Right cardiac atrium (tissue), 5 donors: Measurements from ENCODE around the gene SND1. TPM values are rescaled to one million over a fixed set of nuclear protein-coding genes. Genes with fewer than 3 reads are reported as not detected.

Source experiments
- ATAC-seq, 2 donors: fragments of 200-7000 bp; cut with Tn5 transposase; one replicate each; pipeline versions ENCODE4 v1.8.0 to v1.9.1; 2020; ENCODE audit warnings: moderate library complexity in 2 of 2, mild to moderate bottlenecking in 1 of 2
- DNase-seq, 3 donors: peaks; one replicate each; pipeline ENCODE4 v3.0.0-alpha.2; 2020
- H3K27ac ChIP-seq: one replicate; pipeline ENCODE4 v1.5.1; 2013; ENCODE audit warnings: mild to moderate bottlenecking, low read length, control low read depth, moderate library complexity
- H3K27me3 ChIP-seq: one replicate; pipeline ENCODE4 v1.6.1; 2013; ENCODE audit not compliant: control insufficient read depth, insufficient read depth
- H3K4me1 ChIP-seq: one replicate; pipeline ENCODE4 v1.6.1; 2013; ENCODE audit warnings: low read length; ENCODE audit not compliant: control insufficient read depth, insufficient read depth
- H3K4me3 ChIP-seq: one replicate; pipeline ENCODE4 v1.5.1; 2013; ENCODE audit warnings: low read length, control low read depth
- H3K9me3 ChIP-seq: one replicate; pipeline ENCODE4 v1.6.1; 2013; ENCODE audit warnings: low read length; ENCODE audit not compliant: control insufficient read depth
- WGBS: extraction: QIAGEN DNeasy Blood & Tissue Kit; methylation state at CpG from one replicate; pipeline ENCODE4 v1.1.7; 2013; 5-methylcytosine and 5-hydroxymethylcytosine counted together
- intact Hi-C, 4 donors: fragments of 100-400 bp; cut with DNase I; formaldehyde crosslinking; loops; one replicate each; pipeline versions ENCODE4 v1.11.0 to v1.14.0; 2022 to 2023
- polyA plus RNA-seq: library from polyadenylated mRNA; stranded (reverse); fragments of 200-250 nt; gene quantifications from one replicate; pipeline ENCODE4 v1.2.3, GENCODE V29; 2013
- total RNA-seq, 4 donors: library from RNA; stranded (reverse); fragmentation: NEBNext Ultra II Directional; extraction: Animal tissue kit (Norgen Biotek cat#: 25700); gene quantifications; one replicate each; pipeline ENCODE4 v1.2.1, GENCODE V29; 2021
- donor health status: healthy with polysubstance abuse.
- donor health status: DM: no; HTN: yes; CAD: no.
- donor health status: DM: no; HTN: no; CAD: no.
- donor health status: DM: no; HTN: yes; CAD: no; lungs with severe emphysema.
- donor health status: DM: yes; HTN: yes; CAD: no.

The SND1 gene
- total and polyA plus RNA-seq, 5 donors = 50.0 to 107 (median 89.3) TPM

DNA sequence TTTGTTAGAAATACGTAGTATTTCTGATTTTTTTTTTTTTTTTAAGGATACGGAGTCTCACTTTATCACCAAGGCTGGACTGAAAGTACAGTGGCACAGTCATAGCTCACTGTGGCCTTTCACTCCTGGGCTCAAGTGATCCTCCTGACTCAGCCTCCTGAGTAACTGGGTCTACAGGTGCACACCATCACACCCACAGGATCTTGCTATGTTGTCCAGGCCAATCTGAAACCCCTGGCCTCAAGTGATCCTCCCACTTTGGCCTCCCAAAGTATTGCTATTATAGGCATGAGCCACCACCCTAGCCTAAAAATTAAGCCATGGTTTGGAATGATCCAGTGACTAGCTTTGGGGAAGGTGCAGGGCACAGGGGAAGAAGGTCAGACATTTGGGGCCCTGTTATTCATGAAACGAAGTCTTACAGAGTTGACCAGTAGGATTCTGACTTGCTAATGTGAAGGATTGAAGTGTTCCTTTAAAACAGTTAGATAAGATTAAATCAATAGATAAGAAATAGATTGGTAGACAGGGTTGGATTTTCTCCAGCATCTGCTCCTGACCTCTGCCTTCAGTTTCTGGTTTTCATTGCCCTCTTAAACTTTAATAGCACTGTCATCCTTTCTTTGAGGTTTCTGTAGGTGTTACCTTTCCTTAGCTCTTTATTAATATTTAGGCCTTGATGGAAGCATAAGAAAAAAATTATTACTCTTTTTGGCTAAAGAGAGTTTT is 257.6 kb downstream of the SND1 start:
- Histone ChIP-seq H3K27ac (no peak overlapping the region), H3K4me3 (no peak overlapping the region), H3K9me3 (no peaks in the 10 kb centered on the region), H3K4me1 (peaks cover 6% of the 10 kb centered on the region), H3K27me3 (no peaks in the 10 kb centered on the region)
- 98% methylated on average over 3 of the region's 3 CpGs for WGBS
- DNase-seq (no peak), ATAC-seq (no peak)
- intact Hi-C loops = no loop called here

DNA sequence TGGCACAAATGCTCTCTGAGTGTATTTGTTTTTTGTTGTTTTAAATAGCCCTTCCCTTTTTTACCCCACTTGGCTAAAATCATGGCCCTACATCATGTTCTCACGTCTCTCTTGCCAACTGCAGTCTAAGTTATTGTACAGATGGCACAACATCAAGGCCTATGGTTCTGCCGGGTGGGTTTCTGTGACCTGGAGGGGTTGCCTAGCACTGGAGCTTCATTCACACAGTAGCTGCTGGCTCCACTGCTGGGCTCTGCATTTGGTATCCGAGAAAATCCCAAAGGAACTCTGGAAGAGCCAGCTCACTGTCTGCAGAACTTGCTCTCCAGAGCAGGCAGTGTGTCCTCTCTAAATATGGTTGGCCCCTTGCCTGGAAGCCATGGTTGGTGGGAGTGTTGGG is 258.7 kb downstream of the SND1 start:
- WGBS = 60% methylated on average over 3 of the region's 3 CpGs
- H3K27ac ChIP-seq = no peak overlapping the region

DNA sequence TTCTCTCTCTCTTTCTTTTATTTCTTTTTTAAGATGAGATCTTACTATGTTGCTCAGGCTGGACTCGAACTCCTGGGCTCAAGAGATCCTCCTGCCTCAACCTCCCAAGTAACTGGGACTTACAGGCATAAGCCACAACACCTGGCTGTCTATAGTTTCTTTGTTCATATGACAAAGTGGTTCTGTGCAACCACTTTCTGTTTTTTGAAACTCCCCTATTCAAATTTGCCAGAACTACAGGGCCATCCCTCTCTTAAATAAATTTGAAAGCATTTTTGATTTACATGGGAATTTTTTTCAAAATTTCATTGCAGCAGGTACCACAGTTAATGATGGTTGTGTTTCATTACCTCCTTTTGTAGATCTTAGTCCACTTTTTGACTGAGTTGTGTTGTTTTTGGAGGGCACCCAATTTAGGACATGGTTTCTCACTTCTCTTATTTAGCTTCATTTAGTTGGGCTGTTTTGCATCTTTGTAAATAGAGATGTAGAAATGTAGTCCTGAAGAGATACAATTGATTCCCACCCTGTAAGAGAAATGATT is 260.0 kb downstream of the SND1 start:
- intact Hi-C loops = no loop called here
- ATAC-seq = no peak
- peaks cover 4% of the 10 kb centered on the region for H3K4me1 ChIP-seq

More for the DNA sequence above, 258.7 kb downstream of the SND1 start:
- Histone ChIP-seq H3K9me3 (no peaks in the 10 kb centered on the region), H3K4me3 (no peak overlapping the region), H3K4me1 (peaks cover 4% of the 10 kb centered on the region), H3K27me3 (no peaks in the 10 kb centered on the region)
- intact Hi-C loops = no loop called here
- ATAC-seq (no peak), DNase-seq (no peak)

GRCh38 chr7:127912901-127913300 is 260.9 kb downstream of the SND1 start:
- Histone ChIP-seq H3K4me3 (no peak overlapping the region), H3K27ac (no peak overlapping the region), H3K4me1 (peaks cover 4% of the 10 kb centered on the region), H3K9me3 (no peaks in the 10 kb centered on the region), H3K27me3 (no peaks in the 10 kb centered on the region)
- ATAC-seq (no peak), DNase-seq (no peak)
- 59% methylated on average over 2 of the region's 2 CpGs for WGBS
- intact Hi-C loops = no loop called here

More for the DNA sequence above, 260.0 kb downstream of the SND1 start:
- 95% methylated on average over 1 of the region's 1 CpG for WGBS
- Histone ChIP-seq H3K27me3 (no peaks in the 10 kb centered on the region), H3K9me3 (no peaks in the 10 kb centered on the region), H3K4me3 (no peak overlapping the region), H3K27ac (no peak overlapping the region)
- no peak for DNase-seq

- no peak for DNase-seq
- 52% methylated on average over 2 of the region's 2 CpGs for WGBS
- H3K9me3 ChIP-seq = no peaks in the 10 kb centered on the region
- no peaks in the 10 kb centered on the region for H3K27me3 ChIP-seq
- H3K4me1 ChIP-seq = peaks cover 4% of the 10 kb centered on the region
- no peak overlapping the region for H3K27ac ChIP-seq
- intact Hi-C loops = no loop called here
- no peak overlapping the region for H3K4me3 ChIP-seq
- no peak for ATAC-seq
These were observed 261.7 kb downstream of the SND1 start for GRCh38 chr7:127913686-127914085.

- intact Hi-C loops = no loop called here
- no peak for DNase-seq
- Histone ChIP-seq H3K4me3 (no peak overlapping the region), H3K4me1 (peaks cover 4% of the 10 kb centered on the region), H3K27ac (no peak overlapping the region), H3K9me3 (no peaks in the 10 kb centered on the region), H3K27me3 (no peaks in the 10 kb centered on the region)
- WGBS = 98% methylated on average over 6 of the region's 6 CpGs
- ATAC-seq = no peak
These were observed 262.7 kb downstream of the SND1 start for GRCh38 chr7:127914693-127915092.

DNA sequence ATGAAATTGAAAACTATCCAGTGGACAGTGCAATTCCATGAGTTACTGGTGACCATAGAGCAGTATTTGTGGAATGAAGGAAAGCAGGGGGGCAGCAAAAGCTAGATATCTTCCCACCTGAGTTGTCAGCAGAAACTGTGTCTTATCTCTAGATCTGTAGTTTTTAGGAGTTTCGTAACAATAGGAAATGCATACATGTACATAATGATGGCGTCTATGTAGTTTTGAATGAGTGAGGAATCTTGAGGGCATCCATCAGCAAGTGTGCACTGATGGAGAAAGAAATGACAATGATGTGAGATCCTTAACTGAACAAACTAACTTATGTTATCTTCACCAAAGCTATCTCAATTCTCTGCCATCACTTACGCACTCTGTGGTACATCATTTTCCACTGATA is 264.7 kb downstream of the SND1 start:
- no peak overlapping the region for H3K4me3 ChIP-seq
- H3K9me3 ChIP-seq = no peaks in the 10 kb centered on the region
- H3K27me3 ChIP-seq = no peaks in the 10 kb centered on the region
- no peaks in the 10 kb centered on the region for H3K4me1 ChIP-seq
- intact Hi-C loops = no loop called here
- DNase-seq (no peak), ATAC-seq (no peak)
- WGBS = 95% methylated on average over 3 of the region's 3 CpGs
- no peak overlapping the region for H3K27ac ChIP-seq

DNA sequence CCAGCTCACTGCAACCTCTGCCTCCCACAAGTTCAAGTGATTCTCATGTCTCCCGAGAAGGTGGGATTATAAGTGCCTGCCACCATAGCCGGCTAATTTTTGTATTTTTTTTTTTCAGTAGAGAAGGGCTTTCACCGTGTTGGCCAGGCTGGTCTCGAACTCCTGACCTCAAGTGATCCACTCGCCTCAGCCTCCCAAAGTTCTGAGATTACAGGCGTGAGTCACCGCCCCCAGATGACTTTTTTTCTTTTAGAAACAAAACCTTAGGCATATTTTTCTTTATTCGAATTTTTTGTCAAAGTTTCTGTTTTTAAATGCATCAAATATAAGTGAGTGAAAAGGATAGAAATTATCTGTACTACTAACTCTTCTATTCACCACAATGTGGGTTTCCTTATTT is 266.1 kb downstream of the SND1 start:
- no peaks in the 10 kb centered on the region for H3K9me3 ChIP-seq
- ATAC-seq (no peak), DNase-seq (no peak)
- no peak overlapping the region for H3K4me3 ChIP-seq
- 84% methylated on average over 8 of the region's 8 CpGs for WGBS
- H3K27me3 ChIP-seq = no peaks in the 10 kb centered on the region
- intact Hi-C loops = no loop called here
- H3K27ac ChIP-seq = no peak overlapping the region
- H3K4me1 ChIP-seq = no peaks in the 10 kb centered on the region

DNA sequence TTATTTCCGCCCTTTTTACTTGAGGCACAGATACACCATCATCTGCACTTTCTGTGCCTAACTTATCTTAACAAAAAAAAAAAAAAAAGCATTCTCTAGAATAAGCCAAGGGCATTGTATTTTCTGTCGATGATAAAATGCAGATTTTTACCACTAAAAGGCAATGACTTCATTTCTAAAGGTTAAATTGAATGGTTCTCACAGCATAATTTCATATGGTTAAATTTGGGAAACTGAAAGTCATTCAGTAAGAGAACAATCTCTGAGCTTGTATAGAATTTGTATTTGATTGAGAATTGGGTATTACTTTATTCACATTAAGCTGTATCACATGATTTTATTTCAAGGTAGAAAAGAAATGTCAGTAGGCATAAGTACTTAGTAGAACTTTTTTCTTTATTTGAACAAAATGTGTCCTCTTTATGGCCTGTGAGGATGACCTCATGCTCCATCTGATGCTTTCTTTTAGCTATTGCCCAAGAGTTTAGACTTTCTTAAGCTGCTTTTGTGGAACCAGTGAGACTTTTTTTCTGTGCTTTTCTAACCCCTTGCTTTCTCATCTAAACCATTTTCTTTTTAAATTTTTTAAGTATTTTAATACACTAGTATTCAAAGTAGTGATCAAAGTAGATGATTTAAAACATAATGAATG is 268.9 kb downstream of the SND1 start:
- 87% methylated on average over 2 of the region's 2 CpGs for WGBS
- H3K4me3 ChIP-seq = no peak overlapping the region
- no peaks in the 10 kb centered on the region for H3K27me3 ChIP-seq
- DNase-seq (no peak), ATAC-seq (peak in 1 of 2 donors; percentile 45)
- no peak overlapping the region for H3K27ac ChIP-seq
- no peaks in the 10 kb centered on the region for H3K9me3 ChIP-seq
- H3K4me1 ChIP-seq = no peaks in the 10 kb centered on the region
- intact Hi-C loops = no loop called here

DNA sequence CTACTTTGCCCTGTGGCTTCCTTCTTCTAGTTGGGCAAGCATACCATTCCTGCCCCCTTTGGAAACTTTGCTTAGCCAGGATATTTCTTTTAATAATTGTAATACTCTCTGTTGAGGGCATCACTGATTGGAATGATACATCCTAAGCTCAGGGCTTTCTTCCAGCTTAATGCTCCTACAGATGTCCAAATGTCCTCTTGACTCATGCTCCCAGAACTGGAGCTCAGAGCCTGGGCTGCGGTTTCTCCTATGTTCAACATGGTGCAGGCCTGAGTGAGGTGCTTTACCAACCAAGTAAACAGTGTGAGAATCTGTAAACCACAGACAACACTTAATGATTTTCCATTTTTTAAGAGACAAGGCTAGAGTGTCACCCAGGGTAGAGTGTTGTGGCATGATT is 270.7 kb downstream of the SND1 start:
- no peak for ATAC-seq
- 95% methylated on average over 1 of the region's 1 CpG for WGBS
- intact Hi-C loops = no loop called here

DNA sequence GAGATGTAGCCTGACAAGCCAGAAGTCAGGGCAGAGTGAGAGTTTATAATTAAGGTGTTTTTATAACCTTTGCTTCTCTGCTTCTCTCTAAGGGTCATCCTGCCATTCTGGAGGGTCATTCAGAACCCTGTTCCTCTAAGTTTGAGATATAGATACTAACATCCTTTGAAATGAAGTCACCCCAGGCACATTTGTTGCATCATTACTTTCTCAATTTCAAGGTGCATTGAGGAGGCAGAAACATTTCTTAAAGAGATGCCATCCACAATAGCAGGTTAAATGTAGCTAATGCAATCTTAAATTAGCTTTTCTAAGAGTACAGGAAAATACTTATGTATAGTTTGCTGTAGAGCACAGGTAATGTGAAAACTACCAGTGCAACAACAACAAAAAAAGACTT is 272.9 kb downstream of the SND1 start:
- Histone ChIP-seq H3K4me3 (no peak overlapping the region), H3K9me3 (no peaks in the 10 kb centered on the region), H3K4me1 (no peaks in the 10 kb centered on the region), H3K27ac (no peak overlapping the region), H3K27me3 (no peaks in the 10 kb centered on the region)
- no peak for ATAC-seq
- no peak for DNase-seq
- intact Hi-C loops = no loop called here

More for the DNA sequence above, 270.7 kb downstream of the SND1 start:
- Histone ChIP-seq H3K4me1 (no peaks in the 10 kb centered on the region), H3K9me3 (no peaks in the 10 kb centered on the region), H3K27me3 (no peaks in the 10 kb centered on the region), H3K27ac (no peak overlapping the region), H3K4me3 (no peak overlapping the region)
- no peak for DNase-seq
